Fibroblast of pulmonary artery (primary cell): ENCODE data around the gene LRRC40.

Source experiments
- DNase-seq: peaks from one replicate; pipeline ENCODE4 v3.0.0-alpha.2; 2010; ENCODE audit warnings: low read depth
- H3K4me3 ChIP-seq: replicated peaks from 2 replicates; pipeline ENCODE4 v1.5.1; 2011; ENCODE audit warnings: low read depth, mild to moderate bottlenecking, control low read depth, low read length, moderate library complexity
- CTCF ChIP-seq: IDR thresholded peaks from 2 replicates; pipeline ENCODE4 v1.5.1; 2011; ENCODE audit warnings: mild to moderate bottlenecking, control low read depth, low read length, inconsistent platforms; ENCODE audit errors: missing control alignments

The LRRC40 gene

GRCh38 chr1:70140343-70140742 lies 65.0 kb downstream of the LRRC40 start:
- H3K4me3 ChIP-seq = no peak overlapping the region
- TF ChIP-seq CTCF = no peak
- peak; percentile 88 for DNase-seq

DNA sequence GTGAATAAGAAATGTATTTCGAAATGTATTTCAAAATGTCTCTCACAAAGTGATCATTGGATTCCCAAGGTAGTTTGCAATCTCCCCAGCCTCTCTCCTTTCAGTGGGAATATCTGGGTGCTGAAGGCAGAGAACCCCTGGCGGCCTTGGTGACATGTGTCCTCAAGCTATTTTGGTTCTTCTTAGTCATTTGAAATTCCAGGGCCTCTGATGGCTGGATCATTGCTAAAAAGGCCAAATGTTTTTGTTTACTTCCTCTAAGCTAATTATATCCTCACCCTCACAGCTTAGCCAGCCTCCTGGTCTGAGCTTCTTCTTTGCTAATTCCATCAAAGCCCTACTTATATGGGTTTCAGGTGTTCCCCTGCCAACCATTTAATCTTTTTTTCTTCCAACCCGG lies 71.2 kb downstream of the LRRC40 start:
- H3K4me3 ChIP-seq = no peak overlapping the region

DNA sequence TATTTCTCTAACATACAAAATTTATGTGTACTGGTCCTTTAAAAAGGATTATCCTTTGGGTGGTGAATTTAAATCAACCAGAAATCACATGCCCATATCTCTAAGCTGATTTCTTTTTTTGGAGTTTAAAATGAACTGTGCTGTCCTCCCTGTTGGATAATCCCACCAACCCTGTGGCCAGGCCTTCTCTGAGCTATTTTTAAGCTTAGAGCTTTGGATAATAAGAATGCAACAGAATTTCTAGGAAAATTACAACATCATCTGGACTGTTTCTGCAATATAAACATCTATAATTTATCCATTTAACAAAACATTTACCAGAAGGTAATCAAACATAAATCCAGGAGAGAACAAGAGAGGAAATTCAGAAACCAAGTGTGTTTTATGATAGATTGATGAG lies 88.3 kb downstream of the LRRC40 start:
- TF ChIP-seq CTCF = no peak
- no peak overlapping the region for H3K4me3 ChIP-seq
- no peak for DNase-seq

More for the DNA sequence above, 71.2 kb downstream of the LRRC40 start:
- no peak for DNase-seq
- TF ChIP-seq CTCF = no peak

GRCh38 chr1:70115315-70115714 lies 90.1 kb downstream of the LRRC40 start:
- no peak overlapping the region for H3K4me3 ChIP-seq
- no peak for TF ChIP-seq CTCF
- DNase-seq = no peak

- H3K4me3 ChIP-seq = no peak overlapping the region
- no peak for DNase-seq
- peak; percentile 11 for TF ChIP-seq CTCF
Measured at GRCh38 chr1:70112838-70113237, 92.5 kb downstream of the LRRC40 start.

GRCh38 chr1:70109241-70109640 lies 96.1 kb downstream of the LRRC40 start:
- DNase-seq = no peak
- TF ChIP-seq CTCF = no peak
- H3K4me3 ChIP-seq = no peak overlapping the region

GRCh38 chr1:70103770-70104169 lies 101.6 kb downstream of the LRRC40 start:
- no peak overlapping the region for H3K4me3 ChIP-seq
- no peak for DNase-seq
- no peak for TF ChIP-seq CTCF
